ENCODE results near the gene SLC10A4. TPM values are rescaled to one million over a fixed set of nuclear protein-coding genes. Genes with fewer than 3 reads are reported as not detected.
"Not testable (repeated sequence)": the region's sequence is repeated elsewhere in the genome, so short reads cannot be mapped to it uniquely, and the experiment has no call there.

The SLC10A4 gene
- total RNA-seq (1 to 10 TPM; 4.4 to 5.8 TPM), polyA plus RNA-seq (ENCODE audit: insufficient read length in 2 of 2) (1 to 10 TPM; 7.9 to 8.3 TPM)
- long read RNA-seq, donor 1, transcript SLC10A4-201 (3 exons, 1,790 nt) = major isoform, 7 of 7 reads
- long read RNA-seq, donor 1, partial matches to known transcripts = 0 of 7 reads
- long read RNA-seq, donor 1, other reads (novel, unspliced or antisense) = 0 of 7 reads
- long read RNA-seq, donor 2 = 0 reads
- long read RNA-seq, donor 3, partial matches to known transcripts = 0 of 3 reads
- long read RNA-seq, donor 3, other reads (novel, unspliced or antisense) = 0 of 3 reads
- long read RNA-seq, donor 4 = 0 reads

GRCh38 chr4:48483006-48483776 lies at the start of gene SLC10A4:
Gene SLC10A4 (plus strand): TSS chr4:48483343. CDS start chr4:48483562, 219 bp downstream.
- Histone ChIP-seq H3K27ac (ENCODE audit: low read depth, low read length) (no peak within 1 kb of the TSS), H3K27me3 (ENCODE audit: control insufficient read depth, insufficient read depth, low read length) (peaks cover 47% of the 10 kb centered on the region), H3K9me3 (ENCODE audit: control insufficient read depth, insufficient read depth, low read length) (no peaks in the 10 kb centered on the region), H3K4me1 (ENCODE audit: control insufficient read depth, insufficient read depth, low read length) (peaks cover 7% of the 10 kb centered on the region), H3K4me3 (ENCODE audit: low read depth, low read length) (no peak within 1 kb of the TSS), H3K36me3 (ENCODE audit: control insufficient read depth, insufficient read depth, low read length) (no peaks in the 10 kb centered on the region)
- WGBS (ENCODE audit: insufficient coverage) = under 1% methylated on average over 85 of the region's 85 CpGs
- peak in 2 of 6 donors; percentile 69 to 82 for DNase-seq (ENCODE audit: low read depth in 4 of 6, low spot score in 6 of 6)

GRCh38 chr4:48436318-48436717 lies 46.8 kb upstream of the SLC10A4 start:
- no CpG with 5 or more reads among the region's 1 CpG for WGBS (ENCODE audit: insufficient coverage)
- H3K36me3 ChIP-seq (ENCODE audit: control insufficient read depth, insufficient read depth, low read length) = no peaks in the 10 kb centered on the region
- no peak for DNase-seq (ENCODE audit: low read depth in 4 of 6, low spot score in 6 of 6)
- no peak overlapping the region for H3K27ac ChIP-seq (ENCODE audit: low read depth, low read length)
- H3K27me3 ChIP-seq (ENCODE audit: control insufficient read depth, insufficient read depth, low read length) = no peaks in the 10 kb centered on the region
- H3K4me1 ChIP-seq (ENCODE audit: control insufficient read depth, insufficient read depth, low read length) = no peaks in the 10 kb centered on the region
- H3K4me3 ChIP-seq (ENCODE audit: low read depth, low read length) = no peak overlapping the region
- no peaks in the 10 kb centered on the region for H3K9me3 ChIP-seq (ENCODE audit: control insufficient read depth, insufficient read depth, low read length)

GRCh38 chr4:48439988-48440387 lies 43.2 kb upstream of the SLC10A4 start:
- Histone ChIP-seq H3K27ac (ENCODE audit: low read depth, low read length) (no peak overlapping the region), H3K9me3 (ENCODE audit: control insufficient read depth, insufficient read depth, low read length) (no peaks in the 10 kb centered on the region), H3K36me3 (ENCODE audit: control insufficient read depth, insufficient read depth, low read length) (no peaks in the 10 kb centered on the region), H3K4me1 (ENCODE audit: control insufficient read depth, insufficient read depth, low read length) (no peaks in the 10 kb centered on the region), H3K4me3 (ENCODE audit: low read depth, low read length) (no peak overlapping the region), H3K27me3 (ENCODE audit: control insufficient read depth, insufficient read depth, low read length) (no peaks in the 10 kb centered on the region)
- peak in 1 of 6 donors; percentile 13 for DNase-seq (ENCODE audit: low read depth in 4 of 6, low spot score in 6 of 6)
- WGBS (ENCODE audit: insufficient coverage) = 51% methylated on average over 2 of the region's 2 CpGs

GRCh38 chr4:48440914-48441313 lies 42.2 kb upstream of the SLC10A4 start:
- not testable (repeated sequence) for DNase-seq (ENCODE audit: low read depth in 4 of 6, low spot score in 6 of 6)
- no CpG with 5 or more reads among the region's 5 CpGs for WGBS (ENCODE audit: insufficient coverage)

GRCh38 chr4:48445704-48446103 lies 37.4 kb upstream of the SLC10A4 start:
- no peaks in the 10 kb centered on the region for H3K27me3 ChIP-seq (ENCODE audit: control insufficient read depth, insufficient read depth, low read length)
- no peaks in the 10 kb centered on the region for H3K36me3 ChIP-seq (ENCODE audit: control insufficient read depth, insufficient read depth, low read length)
- no peak overlapping the region for H3K27ac ChIP-seq (ENCODE audit: low read depth, low read length)
- peak in 2 of 6 donors; percentile 7 to 8 for DNase-seq (ENCODE audit: low read depth in 4 of 6, low spot score in 6 of 6)
- no peaks in the 10 kb centered on the region for H3K4me1 ChIP-seq (ENCODE audit: control insufficient read depth, insufficient read depth, low read length)
- WGBS (ENCODE audit: insufficient coverage) = no CpG with 5 or more reads among the region's 3 CpGs
- no peak overlapping the region for H3K4me3 ChIP-seq (ENCODE audit: low read depth, low read length)
- no peaks in the 10 kb centered on the region for H3K9me3 ChIP-seq (ENCODE audit: control insufficient read depth, insufficient read depth, low read length)

More at GRCh38 chr4:48440914-48441313, 42.2 kb upstream of the SLC10A4 start:
- H3K4me3 ChIP-seq (ENCODE audit: low read depth, low read length); H3K36me3 ChIP-seq (ENCODE audit: control insufficient read depth, insufficient read depth, low read length); H3K27ac ChIP-seq (ENCODE audit: low read depth, low read length); H3K9me3 ChIP-seq (ENCODE audit: control insufficient read depth, insufficient read depth, low read length); H3K4me1 ChIP-seq (ENCODE audit: control insufficient read depth, insufficient read depth, low read length); H3K27me3 ChIP-seq (ENCODE audit: control insufficient read depth, insufficient read depth, low read length): not testable (repeated sequence)

GRCh38 chr4:48446642-48447041 lies 36.5 kb upstream of the SLC10A4 start:
- no peak overlapping the region for H3K4me3 ChIP-seq (ENCODE audit: low read depth, low read length)
- no peak overlapping the region for H3K27ac ChIP-seq (ENCODE audit: low read depth, low read length)
- no CpG with 5 or more reads among the region's 1 CpG for WGBS (ENCODE audit: insufficient coverage)
- no peak for DNase-seq (ENCODE audit: low read depth in 4 of 6, low spot score in 6 of 6)
- H3K9me3 ChIP-seq (ENCODE audit: control insufficient read depth, insufficient read depth, low read length) = no peaks in the 10 kb centered on the region
- no peaks in the 10 kb centered on the region for H3K27me3 ChIP-seq (ENCODE audit: control insufficient read depth, insufficient read depth, low read length)
- H3K36me3 ChIP-seq (ENCODE audit: control insufficient read depth, insufficient read depth, low read length) = no peaks in the 10 kb centered on the region
- no peaks in the 10 kb centered on the region for H3K4me1 ChIP-seq (ENCODE audit: control insufficient read depth, insufficient read depth, low read length)

GRCh38 chr4:48449151-48449550 lies 34.0 kb upstream of the SLC10A4 start:
- Histone ChIP-seq H3K36me3 (ENCODE audit: control insufficient read depth, insufficient read depth, low read length) (no peaks in the 10 kb centered on the region), H3K27me3 (ENCODE audit: control insufficient read depth, insufficient read depth, low read length) (no peaks in the 10 kb centered on the region), H3K9me3 (ENCODE audit: control insufficient read depth, insufficient read depth, low read length) (no peaks in the 10 kb centered on the region), H3K4me1 (ENCODE audit: control insufficient read depth, insufficient read depth, low read length) (no peaks in the 10 kb centered on the region), H3K4me3 (ENCODE audit: low read depth, low read length) (no peak overlapping the region), H3K27ac (ENCODE audit: low read depth, low read length) (no peak overlapping the region)
- DNase-seq (ENCODE audit: low read depth in 4 of 6, low spot score in 6 of 6) = no peak
- 100% methylated on average over 2 of the region's 10 CpGs for WGBS (ENCODE audit: insufficient coverage)

- Histone ChIP-seq H3K36me3 (ENCODE audit: control insufficient read depth, insufficient read depth, low read length) (no peaks in the 10 kb centered on the region), H3K9me3 (ENCODE audit: control insufficient read depth, insufficient read depth, low read length) (no peaks in the 10 kb centered on the region), H3K4me3 (ENCODE audit: low read depth, low read length) (no peak overlapping the region), H3K27me3 (ENCODE audit: control insufficient read depth, insufficient read depth, low read length) (no peaks in the 10 kb centered on the region), H3K27ac (ENCODE audit: low read depth, low read length) (no peak overlapping the region), H3K4me1 (ENCODE audit: control insufficient read depth, insufficient read depth, low read length) (no peaks in the 10 kb centered on the region)
- no peak for DNase-seq (ENCODE audit: low read depth in 4 of 6, low spot score in 6 of 6)
- WGBS (ENCODE audit: insufficient coverage) = 92% methylated on average over 2 of the region's 3 CpGs
Observed at GRCh38 chr4:48450740-48451139, 32.4 kb upstream of the SLC10A4 start.

- WGBS (ENCODE audit: insufficient coverage) = no CpG with 5 or more reads among the region's 3 CpGs
- not testable (repeated sequence) for H3K9me3 ChIP-seq (ENCODE audit: control insufficient read depth, insufficient read depth, low read length); H3K4me1 ChIP-seq (ENCODE audit: control insufficient read depth, insufficient read depth, low read length); H3K36me3 ChIP-seq (ENCODE audit: control insufficient read depth, insufficient read depth, low read length); DNase-seq (ENCODE audit: low read depth in 4 of 6, low spot score in 6 of 6); H3K27me3 ChIP-seq (ENCODE audit: control insufficient read depth, insufficient read depth, low read length); H3K27ac ChIP-seq (ENCODE audit: low read depth, low read length); H3K4me3 ChIP-seq (ENCODE audit: low read depth, low read length)
Observed at GRCh38 chr4:48451656-48452055, 31.5 kb upstream of the SLC10A4 start.

GRCh38 chr4:48454591-48454990 lies 28.6 kb upstream of the SLC10A4 start:
- H3K27me3 ChIP-seq (ENCODE audit: control insufficient read depth, insufficient read depth, low read length) = no peaks in the 10 kb centered on the region
- no peak overlapping the region for H3K4me3 ChIP-seq (ENCODE audit: low read depth, low read length)
- H3K4me1 ChIP-seq (ENCODE audit: control insufficient read depth, insufficient read depth, low read length) = no peaks in the 10 kb centered on the region
- no peak for DNase-seq (ENCODE audit: low read depth in 4 of 6, low spot score in 6 of 6)
- no peak overlapping the region for H3K27ac ChIP-seq (ENCODE audit: low read depth, low read length)
- H3K9me3 ChIP-seq (ENCODE audit: control insufficient read depth, insufficient read depth, low read length) = peaks cover 2% of the 10 kb centered on the region
- no peaks in the 10 kb centered on the region for H3K36me3 ChIP-seq (ENCODE audit: control insufficient read depth, insufficient read depth, low read length)
- WGBS (ENCODE audit: insufficient coverage) = 100% methylated on average over 1 of the region's 2 CpGs
